H9 (cell line): ENCODE measurements around the gene PPM1H. TPM values are rescaled to one million over a fixed set of nuclear protein-coding genes. Genes with fewer than 3 reads are reported as not detected.
A peak's percentile ranks its signal among the peaks of the same experiment; 100 is the strongest.

Experiments
- DNase-seq: peaks from one replicate; pipeline ENCODE4 v3.0.0-alpha.2; 2017
- H2AFZ ChIP-seq: one replicate; pipeline ENCODE4 v1.6.1; 2013; ENCODE audit warnings: mild to moderate bottlenecking, low read length, control low read depth, moderate library complexity
- H2AK5ac ChIP-seq: 2 replicates; pipeline ENCODE4 v1.6.1; 2013; ENCODE audit warnings: low read length, control low read depth, mixed read lengths; ENCODE audit not compliant: insufficient read length
- H2BK120ac ChIP-seq: one replicate; pipeline ENCODE4 v1.6.1; 2013; ENCODE audit warnings: low read depth, mild to moderate bottlenecking, low read length, control low read depth, inconsistent platforms; ENCODE audit not compliant: poor library complexity, severe bottlenecking
- H2BK12ac ChIP-seq: 2 replicates; pipeline ENCODE4 v1.6.1; 2013; ENCODE audit warnings: low read length, control low read depth, mixed read lengths, low read depth; ENCODE audit not compliant: insufficient read length
- H2BK15ac ChIP-seq: 2 replicates; pipeline ENCODE4 v1.6.1; 2013; ENCODE audit warnings: low read depth, low read length, control low read depth
- H2BK20ac ChIP-seq: one replicate; pipeline ENCODE4 v1.6.1; 2013; ENCODE audit warnings: low read depth, mild to moderate bottlenecking, low read length, control low read depth, inconsistent platforms; ENCODE audit not compliant: poor library complexity, severe bottlenecking
- H2BK5ac ChIP-seq: 2 replicates; pipeline ENCODE4 v1.6.1; 2013; ENCODE audit warnings: low read length, control low read depth, mixed read lengths; ENCODE audit not compliant: insufficient read length
- H3K14ac ChIP-seq: 2 replicates; pipeline ENCODE4 v1.6.1; 2013; ENCODE audit warnings: low read length, control low read depth; ENCODE audit not compliant: insufficient read depth
- H3K18ac ChIP-seq: 2 replicates; pipeline ENCODE4 v1.6.1; 2013; ENCODE audit warnings: low read depth, mild to moderate bottlenecking, mixed read lengths, low read length, control low read depth; ENCODE audit not compliant: insufficient read length
- H3K23ac ChIP-seq: 2 replicates; pipeline ENCODE4 v1.6.1; 2013; ENCODE audit warnings: low read length, control low read depth, mixed read lengths, low read depth; ENCODE audit not compliant: insufficient read length
- H3K23me2 ChIP-seq: 2 replicates; pipeline ENCODE4 v1.6.1; 2013; ENCODE audit warnings: low read depth, mild to moderate bottlenecking, mixed read lengths, low read length, control low read depth; ENCODE audit not compliant: insufficient read length, poor library complexity, severe bottlenecking
- H3K27ac ChIP-seq: 2 replicates; pipeline ENCODE4 v1.5.1; 2013; ENCODE audit warnings: low read length, control low read depth, mixed read lengths, low read depth; ENCODE audit not compliant: insufficient read length
- H3K27me3 ChIP-seq: 2 replicates; pipeline ENCODE4 v1.6.1; 2013; ENCODE audit warnings: low read length, control low read depth, inconsistent platforms; ENCODE audit not compliant: insufficient read depth
- H3K4ac ChIP-seq: 2 replicates; pipeline ENCODE4 v1.6.1; 2013; ENCODE audit warnings: low read depth, mild to moderate bottlenecking, control low read depth, inconsistent platforms, low read length, moderate library complexity
- H3K4me1 ChIP-seq: 2 replicates; pipeline ENCODE4 v1.6.1; 2013; ENCODE audit warnings: low read length, control low read depth, inconsistent platforms; ENCODE audit not compliant: insufficient read depth
- H3K4me2 ChIP-seq: 2 replicates; pipeline ENCODE4 v1.6.1; 2013; ENCODE audit warnings: low read length, control low read depth, mixed read lengths; ENCODE audit not compliant: insufficient read length, insufficient read depth
- H3K56ac ChIP-seq: 2 replicates; pipeline ENCODE4 v1.6.1; 2013; ENCODE audit warnings: low read depth, mild to moderate bottlenecking, mixed read lengths, low read length, control low read depth; ENCODE audit not compliant: insufficient read length
- H3K79me1 ChIP-seq: 2 replicates; pipeline ENCODE4 v1.6.1; 2013; ENCODE audit warnings: low read depth, mild to moderate bottlenecking, moderate library complexity, low read length, control low read depth, inconsistent platforms; ENCODE audit not compliant: insufficient read depth, poor library complexity, severe bottlenecking
- H3K79me2 ChIP-seq: 2 replicates; pipeline ENCODE4 v1.6.1; 2013; ENCODE audit warnings: low read length, control low read depth, inconsistent platforms; ENCODE audit not compliant: insufficient read depth
- H3K9ac ChIP-seq: 2 replicates; pipeline ENCODE4 v1.6.1; 2013; ENCODE audit warnings: low read length, control low read depth, mixed read lengths; ENCODE audit not compliant: insufficient read length; ENCODE audit errors: extremely low read depth
- H3K9me3 ChIP-seq: one replicate; pipeline ENCODE4 v1.6.1; 2013; ENCODE audit warnings: low read depth, low read length, inconsistent platforms; ENCODE audit not compliant: control insufficient read depth
- H3T11ph ChIP-seq: one replicate; pipeline ENCODE4 v1.6.1; 2013; ENCODE audit warnings: mild to moderate bottlenecking, low read length, control low read depth, inconsistent platforms
- H4K20me1 ChIP-seq: one replicate; pipeline ENCODE4 v1.6.1; 2013; ENCODE audit not compliant: control insufficient read depth, insufficient read length, insufficient read depth
- H4K5ac ChIP-seq: 2 replicates; pipeline ENCODE4 v1.6.1; 2013; ENCODE audit warnings: low read depth, mild to moderate bottlenecking, mixed read lengths, low read length, control low read depth; ENCODE audit not compliant: insufficient read length
- H4K8ac ChIP-seq: replicated peaks from 2 replicates; pipeline ENCODE4 v1.6.1; 2013; ENCODE audit warnings: low read length, control low read depth, mixed read lengths, low read depth; ENCODE audit not compliant: insufficient read length
- H4K91ac ChIP-seq: 2 replicates; pipeline ENCODE4 v1.6.1; 2013; ENCODE audit warnings: low read depth, mild to moderate bottlenecking, moderate library complexity, mixed read lengths, low read length, control low read depth; ENCODE audit not compliant: insufficient read length
- H3K27ac Mint-ChIP-seq, 3 experiments: 2 replicates in 2 of 3; 3 replicates in 1 of 3; pipeline ENCODE4 v1.8.0; 2020 to 2021; ENCODE audit warnings: mixed read lengths in 3 of 3, mild to moderate bottlenecking in 1 of 3, moderate library complexity in 1 of 3
- H3K27me3 Mint-ChIP-seq: 2 replicates; pipeline ENCODE4 v1.8.0; 2021; ENCODE audit warnings: low read depth, mild to moderate bottlenecking, moderate library complexity, mixed read lengths
- H3K36me3 Mint-ChIP-seq, 3 experiments: 2 replicates in 2 of 3; 3 replicates in 1 of 3; pipeline ENCODE4 v1.8.0; 2020 to 2021; ENCODE audit warnings: low read depth in 3 of 3, mixed read lengths in 3 of 3; ENCODE audit not compliant: insufficient read depth in 1 of 3
- H3K4me1 Mint-ChIP-seq, 2 experiments: 2 replicates each; pipeline ENCODE4 v1.8.0; 2020; ENCODE audit warnings: mixed read lengths in 2 of 2
- H3K4me3 Mint-ChIP-seq, 2 experiments: 2 replicates in 1 of 2; 3 replicates in 1 of 2; pipeline ENCODE4 v1.8.0; 2020 to 2021; ENCODE audit warnings: mild to moderate bottlenecking in 2 of 2, mixed read lengths in 2 of 2, moderate library complexity in 1 of 2
- H3K9me3 Mint-ChIP-seq, 2 experiments: 2 replicates in 1 of 2; 3 replicates in 1 of 2; pipeline ENCODE4 v1.8.0; 2020; ENCODE audit warnings: mild to moderate bottlenecking in 2 of 2, mixed read lengths in 2 of 2, moderate library complexity in 1 of 2
- CTCF ChIP-seq: fragments of 200-600 bp; sonication (generic); conservative IDR thresholded peaks from 3 replicates; pipeline ENCODE4 v1.8.0; 2021; ENCODE audit warnings: antibody characterized with exemption, mild to moderate bottlenecking
- WGBS: extraction: QIAGEN DNeasy Blood & Tissue Kit; methylation state at CpG from one replicate; pipeline ENCODE4 v1.1.7; 2013; ENCODE audit warnings: missing lambda C conversion rate, low lambda C conversion rate, mixed read lengths; ENCODE audit not compliant: insufficient read length; ENCODE audit errors: extremely low coverage; 5-methylcytosine and 5-hydroxymethylcytosine counted together
- total RNA-seq: library from RNA; stranded (reverse); gene quantifications from 2 replicates; pipeline ENCODE4 v1.2.1, GENCODE V29; 2021

PPM1H gene
- total RNA-seq, 1 experiment from 2014 or later, result 22.1 TPM

- no peaks in the 10 kb centered on the region for H3K9me3 Mint-ChIP-seq
- Histone ChIP-seq H4K20me1 (no peaks in the 10 kb centered on the region), H3K4ac (no peak overlapping the region), H2BK120ac (no peak overlapping the region), H4K5ac (no peak overlapping the region), H4K8ac (no peak overlapping the region), H2BK5ac (no peak overlapping the region), H3K79me1 (no peaks in the 10 kb centered on the region), H3K56ac (no peak overlapping the region), H3K23ac (no peak overlapping the region), H4K91ac (peak overlapping the region; percentile 29), H3T11ph (no peak overlapping the region), H2AFZ (no peak overlapping the region), H2BK12ac (no peak overlapping the region), H3K27me3 (no peaks in the 10 kb centered on the region), H3K4me1 (no peaks in the 10 kb centered on the region), H3K27ac (peak overlapping the region; percentile 81), H2BK20ac (no peak overlapping the region), H3K9me3 (no peaks in the 10 kb centered on the region), H3K9ac (peak overlapping the region; percentile 98), H3K23me2 (peaks cover 15% of the 10 kb centered on the region), H3K4me2 (peak overlapping the region; percentile 92), H3K18ac (no peak overlapping the region), H2BK15ac (no peak overlapping the region), H3K14ac (peak overlapping the region; percentile 98), H2AK5ac (no peak overlapping the region), H3K79me2 (peaks cover 17% of the 10 kb centered on the region; the same call in 1 of the 2 replicates)
- no peak for TF ChIP-seq CTCF
- peak overlapping the region; percentile 73 to 90 for H3K4me3 Mint-ChIP-seq
- H3K27me3 Mint-ChIP-seq, result no peaks in the 10 kb centered on the region
- WGBS, result no CpG with 5 or more reads among the region's 14 CpGs
- H3K36me3 Mint-ChIP-seq, result peaks cover 0 to 8% (median 0%) of the 10 kb centered on the region in 3 experiments; a peak in 3 of 7 replicates
- DNase-seq, result no peak
- peak overlapping the region; percentile 6 to 94 (median 15); a peak in 5 of 7 replicates for H3K27ac Mint-ChIP-seq
- H3K4me1 Mint-ChIP-seq, result peaks cover 44 to 48% of the 10 kb centered on the region in 2 experiments
Measured at GRCh38 chr12:62603811-62604098, 331.2 kb downstream of the PPM1H start.
